Smooth muscle cell (in vitro differentiated cells): ENCODE measurements around the gene SPTB. TPM values are rescaled to one million over a fixed set of nuclear protein-coding genes. Genes with fewer than 3 reads are reported as not detected.

Experiments used
- DNase-seq: peaks from one replicate; lab custom pipeline; 2025; ENCODE audit not compliant: unreplicated experiment; lab: John Stamatoyannopoulos, UW
- H2AFZ ChIP-seq: fragments of 200-600 bp; sonication (generic); 2 replicates; pipeline ENCODE4 v1.6.0; 2016; ENCODE audit warnings: antibody characterized with exemption, low read depth, mild to moderate bottlenecking
- H3F3A ChIP-seq: fragments of 200-600 bp; sonication (generic); 2 replicates; pipeline ENCODE4 v1.6.0; 2017; ENCODE audit warnings: antibody characterized with exemption, low read depth
- H3K27ac ChIP-seq: fragments of 200-600 bp; sonication (generic); 2 replicates; pipeline ENCODE4 v1.5.1; 2016; ENCODE audit warnings: low read depth, mild to moderate bottlenecking
- H3K27me3 ChIP-seq: fragments of 200-600 bp; sonication (generic); 2 replicates; pipeline ENCODE4 v1.6.1; 2016; ENCODE audit warnings: low read depth, mild to moderate bottlenecking
- H3K36me3 ChIP-seq: fragments of 200-600 bp; sonication (generic); 2 replicates; pipeline ENCODE4 v1.5.1; 2016; ENCODE audit warnings: low read depth
- H3K4me1 ChIP-seq: fragments of 200-600 bp; sonication (generic); 2 replicates; pipeline ENCODE4 v1.5.1; 2016; ENCODE audit warnings: low read depth
- H3K4me2 ChIP-seq: fragments of 200-600 bp; sonication (generic); 2 replicates; pipeline ENCODE4 v1.6.0; 2016; ENCODE audit warnings: mild to moderate bottlenecking
- H3K4me3 ChIP-seq: fragments of 200-600 bp; sonication (generic); 2 replicates; pipeline ENCODE4 v1.5.1; 2016; ENCODE audit warnings: mild to moderate bottlenecking
- H3K79me2 ChIP-seq: fragments of 200-600 bp; sonication (generic); 2 replicates; pipeline ENCODE4 v1.6.0; 2016; ENCODE audit warnings: low read depth, mild to moderate bottlenecking
- H3K9ac ChIP-seq: fragments of 200-600 bp; sonication (generic); 2 replicates; pipeline ENCODE4 v1.6.0; 2016; ENCODE audit warnings: low read depth
- H3K9me3 ChIP-seq: fragments of 200-600 bp; sonication (generic); replicated peaks from 2 replicates; pipeline ENCODE4 v1.5.1; 2016; ENCODE audit warnings: low read depth
- H4K20me1 ChIP-seq: fragments of 200-600 bp; sonication (generic); 2 replicates; pipeline ENCODE4 v1.6.0; 2016; ENCODE audit warnings: low read depth
- CTCF ChIP-seq: fragments of 200-600 bp; sonication (generic); IDR thresholded peaks from 2 replicates; pipeline ENCODE4 v1.5.1; 2017; ENCODE audit warnings: borderline replicate concordance, mild to moderate bottlenecking, antibody characterized with exemption; ENCODE audit not compliant: insufficient read depth, poor library complexity, severe bottlenecking
- WGBS: methylation state at CpG from one replicate; pipeline ENCODE4 v1.1.7; 2016; ENCODE audit warnings: low lambda C conversion rate; 5-methylcytosine and 5-hydroxymethylcytosine counted together
- polyA plus RNA-seq: library from polyadenylated mRNA; unstranded; fragments of >200 nt; fragmentation: Nextera tagmentation; extraction: Ambion mirVana; gene quantifications from 2 replicates; pipeline ENCODE4 v1.2.1, GENCODE V29; 2016
- total RNA-seq: library from RNA; depleted of rRNA; stranded (reverse); fragments of >200 nt; gene quantifications from 2 replicates; pipeline ENCODE4 v1.2.3, GENCODE V29; 2014

The SPTB gene
- total and polyA plus RNA-seq, 2 experiments from 2014 or later, result 0.25 to 3.3 TPM

GRCh38 chr14:64741961-64742360 lies 137.7 kb downstream of the SPTB start:
- Histone ChIP-seq H3F3A (peaks cover 4% of the 10 kb centered on the region), H3K27me3 (no peaks in the 10 kb centered on the region), H3K36me3 (no peaks in the 10 kb centered on the region), H3K79me2 (peaks cover under 1% of the 10 kb centered on the region), H3K9me3 (no peaks in the 10 kb centered on the region), H3K9ac (no peak overlapping the region), H3K4me1 (peaks cover 3% of the 10 kb centered on the region), H3K4me2 (no peak overlapping the region), H2AFZ (no peak overlapping the region), H3K27ac (no peak overlapping the region), H4K20me1 (no peaks in the 10 kb centered on the region), H3K4me3 (no peak overlapping the region)
- no peak for TF ChIP-seq CTCF
- 98% methylated on average over 15 of the region's 15 CpGs for WGBS
- no peak for DNase-seq

GRCh38 chr14:64741200-64741599 lies 138.5 kb downstream of the SPTB start:
- Histone ChIP-seq H3K4me3 (no peak overlapping the region), H3K9ac (no peak overlapping the region), H4K20me1 (peaks cover 7% of the 10 kb centered on the region), H3K27me3 (no peaks in the 10 kb centered on the region), H3F3A (peaks cover 4% of the 10 kb centered on the region), H3K9me3 (no peaks in the 10 kb centered on the region), H3K79me2 (peaks cover 4% of the 10 kb centered on the region), H2AFZ (no peak overlapping the region), H3K4me1 (peaks cover 6% of the 10 kb centered on the region), H3K27ac (no peak overlapping the region), H3K4me2 (no peak overlapping the region), H3K36me3 (no peaks in the 10 kb centered on the region)
- 96% methylated on average over 10 of the region's 15 CpGs for WGBS
- no peak for DNase-seq
- no peak for TF ChIP-seq CTCF

GRCh38 chr14:64738281-64738804 lies 141.4 kb downstream of the SPTB start:
- no peaks in the 10 kb centered on the region for H3K36me3 ChIP-seq
- no peak overlapping the region for H3K4me3 ChIP-seq
- WGBS, result 95% methylated on average over 9 of the region's 9 CpGs
- peaks cover 3% of the 10 kb centered on the region for H3K4me1 ChIP-seq
- no peak overlapping the region for H3K9ac ChIP-seq
- DNase-seq, result no peak
- TF ChIP-seq CTCF, result no peak
- H3K4me2 ChIP-seq, result no peak overlapping the region
- H4K20me1 ChIP-seq, result peaks cover 14% of the 10 kb centered on the region
- H2AFZ ChIP-seq, result no peak overlapping the region
- no peaks in the 10 kb centered on the region for H3K9me3 ChIP-seq
- no peak overlapping the region for H3K27ac ChIP-seq
- H3K79me2 ChIP-seq, result peaks cover 8% of the 10 kb centered on the region
- H3K27me3 ChIP-seq, result no peaks in the 10 kb centered on the region
- H3F3A ChIP-seq, result no peaks in the 10 kb centered on the region

GRCh38 chr14:64737391-64738280 lies 142.1 kb downstream of the SPTB start:
- over 99% methylated on average over 9 of the region's 17 CpGs for WGBS
- H3K27ac ChIP-seq, result no peak overlapping the region
- peaks cover 3% of the 10 kb centered on the region for H3K4me1 ChIP-seq
- H3F3A ChIP-seq, result no peaks in the 10 kb centered on the region
- no peak overlapping the region for H3K4me2 ChIP-seq
- TF ChIP-seq CTCF, result no peak
- H3K79me2 ChIP-seq, result peaks cover 8% of the 10 kb centered on the region
- peaks cover 14% of the 10 kb centered on the region for H4K20me1 ChIP-seq
- H3K9me3 ChIP-seq, result no peaks in the 10 kb centered on the region
- H3K27me3 ChIP-seq, result no peaks in the 10 kb centered on the region
- H3K36me3 ChIP-seq, result no peaks in the 10 kb centered on the region
- H3K9ac ChIP-seq, result no peak overlapping the region
- DNase-seq, result no peak
- no peak overlapping the region for H2AFZ ChIP-seq
- H3K4me3 ChIP-seq, result no peak overlapping the region
